Spinal cord (tissue), 10 donors: ENCODE data around the gene ITLN1. TPM values are rescaled to one million over a fixed set of nuclear protein-coding genes. Genes with fewer than 3 reads are reported as not detected.

Experiments used
- DNase-seq, 6 donors: peaks; one replicate each; pipeline versions ENCODE4 v3.0.0 to v3.0.0-alpha.2; 2013 to 2015; ENCODE audit warnings: low spot score in 6 of 6, low read depth in 4 of 6
- H3K27ac ChIP-seq: one replicate; pipeline ENCODE4 v1.5.1; 2013; ENCODE audit warnings: low read depth, low read length, control low read depth
- H3K27me3 ChIP-seq: one replicate; pipeline ENCODE4 v1.6.1; 2013; ENCODE audit warnings: low read length; ENCODE audit not compliant: control insufficient read depth, insufficient read depth
- H3K36me3 ChIP-seq: one replicate; pipeline ENCODE4 v1.6.1; 2013; ENCODE audit warnings: low read length; ENCODE audit not compliant: control insufficient read depth, insufficient read depth
- H3K4me1 ChIP-seq: one replicate; pipeline ENCODE4 v1.6.1; 2013; ENCODE audit warnings: low read length; ENCODE audit not compliant: control insufficient read depth, insufficient read depth
- H3K4me3 ChIP-seq: one replicate; pipeline ENCODE4 v1.5.1; 2013; ENCODE audit warnings: low read depth, low read length, control low read depth
- H3K9me3 ChIP-seq: one replicate; pipeline ENCODE4 v1.6.1; 2013; ENCODE audit warnings: low read length; ENCODE audit not compliant: control insufficient read depth, insufficient read depth
- WGBS: methylation state at CpG from one replicate; pipeline ENCODE4 v1.1.5; 2013; ENCODE audit warnings: missing lambda C conversion rate; ENCODE audit not compliant: insufficient coverage; 5-methylcytosine and 5-hydroxymethylcytosine counted together
- polyA plus RNA-seq, 2 donors: library from polyadenylated mRNA; unstranded; fragments of 120-200 nt; gene quantifications; one replicate each; pipeline ENCODE4 v1.2.1, GENCODE V29; 2013; ENCODE audit not compliant: insufficient read length in 2 of 2
- total RNA-seq, 2 donors: library from RNA; depleted of rRNA in 1 of 2; stranded (reverse); fragments of 120-200 nt in 1 of 2; fragments of >200 nt in 1 of 2; gene quantifications; one replicate each; pipeline versions ENCODE4 v1.2.3 to v1.2.4, GENCODE V29; 2013 to 2014
- donor health status: healthy.

Gene ITLN1
- total and polyA plus RNA-seq, 4 donors = 0.22 to 1.1 TPM; not detected in 2

GRCh38 chr1:160850541-160850940 is 34.4 kb downstream of the ITLN1 start:
- 76% methylated on average over 3 of the region's 5 CpGs for WGBS
- no peak overlapping the region for H3K27ac ChIP-seq
- no peak overlapping the region for H3K4me3 ChIP-seq
- H3K36me3 ChIP-seq = no peaks in the 10 kb centered on the region
- DNase-seq = no peak
- H3K4me1 ChIP-seq = no peaks in the 10 kb centered on the region
- H3K9me3 ChIP-seq = no peaks in the 10 kb centered on the region
- H3K27me3 ChIP-seq = no peaks in the 10 kb centered on the region

GRCh38 chr1:160846281-160846680 is 38.7 kb downstream of the ITLN1 start:
- Histone ChIP-seq H3K36me3 (no peaks in the 10 kb centered on the region), H3K4me1 (no peaks in the 10 kb centered on the region), H3K27ac (no peak overlapping the region), H3K27me3 (no peaks in the 10 kb centered on the region), H3K9me3 (no peaks in the 10 kb centered on the region), H3K4me3 (no peak overlapping the region)
- DNase-seq = no peak
- WGBS = 97% methylated on average over 9 of the region's 12 CpGs

GRCh38 chr1:160844447-160845232 is 40.3 kb downstream of the ITLN1 start:
- H3K9me3 ChIP-seq = no peaks in the 10 kb centered on the region
- H3K27ac ChIP-seq = no peak overlapping the region
- no peaks in the 10 kb centered on the region for H3K36me3 ChIP-seq
- no peak overlapping the region for H3K4me3 ChIP-seq
- no peak for DNase-seq
- WGBS = 94% methylated on average over 10 of the region's 12 CpGs
- H3K27me3 ChIP-seq = no peaks in the 10 kb centered on the region
- H3K4me1 ChIP-seq = no peaks in the 10 kb centered on the region

GRCh38 chr1:160841079-160841478 is 43.9 kb downstream of the ITLN1 start:
- no peak overlapping the region for H3K27ac ChIP-seq
- peaks cover 22% of the 10 kb centered on the region for H3K4me1 ChIP-seq
- no peaks in the 10 kb centered on the region for H3K36me3 ChIP-seq
- H3K9me3 ChIP-seq = no peaks in the 10 kb centered on the region
- WGBS = 100% methylated on average over 3 of the region's 4 CpGs
- no peak for DNase-seq
- no peak overlapping the region for H3K4me3 ChIP-seq
- no peaks in the 10 kb centered on the region for H3K27me3 ChIP-seq

- H3K4me3 ChIP-seq = no peak overlapping the region
- peaks cover 22% of the 10 kb centered on the region for H3K4me1 ChIP-seq
- WGBS = 100% methylated on average over 1 of the region's 2 CpGs
Measured at GRCh38 chr1:160839746-160840145, 45.2 kb downstream of the ITLN1 start.

GRCh38 chr1:160838888-160839287 is 46.1 kb downstream of the ITLN1 start:
- Histone ChIP-seq H3K36me3 (no peaks in the 10 kb centered on the region), H3K27me3 (no peaks in the 10 kb centered on the region), H3K9me3 (no peaks in the 10 kb centered on the region), H3K4me1 (peaks cover 22% of the 10 kb centered on the region), H3K27ac (no peak overlapping the region), H3K4me3 (no peak overlapping the region)
- WGBS = 89% methylated on average over 6 of the region's 7 CpGs
- DNase-seq = no peak

More at GRCh38 chr1:160839746-160840145, 45.2 kb downstream of the ITLN1 start:
- Histone ChIP-seq H3K27me3 (no peaks in the 10 kb centered on the region), H3K36me3 (no peaks in the 10 kb centered on the region), H3K27ac (no peak overlapping the region), H3K9me3 (no peaks in the 10 kb centered on the region)
- DNase-seq = no peak

- H3K27ac ChIP-seq = peak overlapping the region; percentile 64
- DNase-seq = peak in 4 of 6 donors; percentile 19 to 68 (median 51)
- no peaks in the 10 kb centered on the region for H3K36me3 ChIP-seq
- 59% methylated on average over 9 of the region's 9 CpGs for WGBS
- H3K27me3 ChIP-seq = no peaks in the 10 kb centered on the region
- no peak overlapping the region for H3K4me3 ChIP-seq
- H3K4me1 ChIP-seq = peaks cover 22% of the 10 kb centered on the region
- H3K9me3 ChIP-seq = no peaks in the 10 kb centered on the region
Measured at GRCh38 chr1:160837558-160838205, 47.3 kb downstream of the ITLN1 start.

- Histone ChIP-seq H3K27me3 (no peaks in the 10 kb centered on the region), H3K4me1 (peaks cover 22% of the 10 kb centered on the region), H3K4me3 (no peak overlapping the region), H3K36me3 (no peaks in the 10 kb centered on the region), H3K9me3 (no peaks in the 10 kb centered on the region), H3K27ac (peak overlapping the region; percentile 40)
- DNase-seq = peak in 1 of 6 donors; percentile 6
- WGBS = 77% methylated on average over 3 of the region's 4 CpGs
Measured at GRCh38 chr1:160836981-160837557, 47.9 kb downstream of the ITLN1 start.

GRCh38 chr1:160836561-160836960 is 48.4 kb downstream of the ITLN1 start:
- Histone ChIP-seq H3K27me3 (no peaks in the 10 kb centered on the region), H3K9me3 (no peaks in the 10 kb centered on the region), H3K27ac (peak overlapping the region; percentile 40), H3K4me3 (no peak overlapping the region), H3K4me1 (peaks cover 22% of the 10 kb centered on the region), H3K36me3 (no peaks in the 10 kb centered on the region)
- WGBS = 50% methylated on average over 2 of the region's 3 CpGs
- no peak for DNase-seq
